ENCODE results near the gene EPHX1.

- TF ChIP-seq, protein P1, sequence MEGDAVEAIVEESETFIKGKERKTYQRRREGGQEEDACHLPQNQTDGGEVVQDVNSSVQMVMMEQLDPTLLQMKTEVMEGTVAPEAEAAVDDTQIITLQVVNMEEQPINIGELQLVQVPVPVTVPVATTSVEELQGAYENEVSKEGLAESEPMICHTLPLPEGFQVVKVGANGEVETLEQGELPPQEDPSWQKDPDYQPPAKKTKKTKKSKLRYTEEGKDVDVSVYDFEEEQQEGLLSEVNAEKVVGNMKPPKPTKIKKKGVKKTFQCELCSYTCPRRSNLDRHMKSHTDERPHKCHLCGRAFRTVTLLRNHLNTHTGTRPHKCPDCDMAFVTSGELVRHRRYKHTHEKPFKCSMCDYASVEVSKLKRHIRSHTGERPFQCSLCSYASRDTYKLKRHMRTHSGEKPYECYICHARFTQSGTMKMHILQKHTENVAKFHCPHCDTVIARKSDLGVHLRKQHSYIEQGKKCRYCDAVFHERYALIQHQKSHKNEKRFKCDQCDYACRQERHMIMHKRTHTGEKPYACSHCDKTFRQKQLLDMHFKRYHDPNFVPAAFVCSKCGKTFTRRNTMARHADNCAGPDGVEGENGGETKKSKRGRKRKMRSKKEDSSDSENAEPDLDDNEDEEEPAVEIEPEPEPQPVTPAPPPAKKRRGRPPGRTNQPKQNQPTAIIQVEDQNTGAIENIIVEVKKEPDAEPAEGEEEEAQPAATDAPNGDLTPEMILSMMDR (IDR thresholded peaks at IDR 0.05; ENCODE audit: low read depth, low read length, poor library complexity, severe bottlenecking): no peak
- TF ChIP-seq EZH2phosphoT487 (IDR thresholded peaks at IDR 0.05; ENCODE audit: borderline replicate concordance, low read length): no peak
Measured at GRCh38 chr1:225865514-225865913, 55.6 kb downstream of the EPHX1 start.

All from DOHH2 (cell line).